GM18508 (cell line): ENCODE data around the gene SAXO1.
A peak's percentile ranks its signal among the peaks of the same experiment; 100 is the strongest.
"Not testable (repeated sequence)": the region's sequence is repeated elsewhere in the genome, so short reads cannot be mapped to it uniquely, and the experiment has no call there.

Experiments
- ATAC-seq: cut with Tn5 transposase; IDR thresholded peaks from one replicate; pipeline ENCODE4 v1.9.1; 2021; ENCODE audit warnings: moderate number of reproducible peaks; ENCODE audit not compliant: insufficient read depth, unreplicated experiment

The SAXO1 gene, protein sequence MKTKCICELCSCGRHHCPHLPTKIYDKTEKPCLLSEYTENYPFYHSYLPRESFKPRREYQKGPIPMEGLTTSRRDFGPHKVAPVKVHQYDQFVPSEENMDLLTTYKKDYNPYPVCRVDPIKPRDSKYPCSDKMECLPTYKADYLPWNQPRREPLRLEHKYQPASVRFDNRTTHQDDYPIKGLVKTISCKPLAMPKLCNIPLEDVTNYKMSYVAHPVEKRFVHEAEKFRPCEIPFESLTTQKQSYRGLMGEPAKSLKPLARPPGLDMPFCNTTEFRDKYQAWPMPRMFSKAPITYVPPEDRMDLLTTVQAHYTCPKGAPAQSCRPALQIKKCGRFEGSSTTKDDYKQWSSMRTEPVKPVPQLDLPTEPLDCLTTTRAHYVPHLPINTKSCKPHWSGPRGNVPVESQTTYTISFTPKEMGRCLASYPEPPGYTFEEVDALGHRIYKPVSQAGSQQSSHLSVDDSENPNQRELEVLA

DNA sequence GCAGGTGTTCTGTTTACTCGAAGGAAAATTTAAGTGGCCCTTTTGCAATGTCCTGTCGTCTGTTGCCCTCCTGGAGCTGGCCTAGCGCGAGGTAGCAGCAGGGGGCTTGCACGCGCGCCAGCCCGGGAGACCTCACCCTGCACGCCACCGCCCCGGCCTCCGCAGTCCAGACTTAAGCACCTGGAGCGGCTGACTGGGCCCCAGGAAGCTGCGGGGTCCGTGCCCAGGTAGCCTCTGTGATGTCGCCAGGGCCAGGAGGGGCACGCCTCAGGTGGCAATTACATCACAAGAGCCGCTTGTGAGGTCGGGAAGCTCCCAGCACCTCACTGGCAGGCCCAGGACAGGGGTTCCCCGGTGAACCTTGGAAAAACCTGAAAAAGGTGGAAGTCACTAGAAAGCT lies at the start of gene SAXO1:
SAXO1 (minus strand) TSS at position 195 of the 400 bp plus-strand sequence. CDS start 301 bp downstream, outside the sequence.
- ATAC-seq, result no peak

DNA sequence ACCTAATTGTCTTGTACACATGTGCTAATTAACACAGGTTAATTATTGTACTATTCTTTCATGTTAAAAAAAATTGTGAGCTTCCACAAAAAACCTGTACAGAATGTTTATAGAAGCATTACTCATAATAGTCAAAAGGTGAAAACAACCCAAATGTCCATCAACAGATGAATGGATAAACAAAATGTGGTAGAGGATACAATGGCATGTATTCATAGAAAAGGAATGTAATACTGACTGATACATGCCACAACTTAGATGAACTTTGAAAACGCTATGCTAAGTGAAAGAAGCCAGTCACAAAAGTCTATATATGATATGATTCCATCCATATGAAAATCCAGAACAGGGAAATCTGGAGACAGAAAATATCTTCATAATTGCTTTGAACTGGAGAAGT lies 41.8 kb upstream of the SAXO1 start:
- ATAC-seq, result no peak

DNA sequence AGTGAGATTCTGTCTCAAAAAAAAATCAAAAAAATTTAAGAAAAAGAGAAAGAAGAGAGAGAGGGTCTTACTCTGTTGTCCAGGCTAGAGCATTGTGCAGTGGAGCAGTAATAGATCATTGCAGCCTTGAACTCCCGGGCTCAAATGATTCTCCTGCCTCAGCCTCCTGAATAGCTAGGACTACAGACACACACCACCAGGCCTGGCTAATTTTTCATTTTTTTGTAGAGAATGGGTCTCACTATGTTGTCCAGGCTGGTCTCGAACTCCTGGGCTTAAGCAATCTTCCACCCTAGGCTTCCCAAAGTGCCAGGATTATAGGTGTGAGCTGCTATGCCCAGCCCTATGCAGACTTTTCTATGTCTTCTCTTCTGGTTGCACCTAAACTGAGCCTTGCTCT lies 41.2 kb upstream of the SAXO1 start:
- no peak for ATAC-seq

DNA sequence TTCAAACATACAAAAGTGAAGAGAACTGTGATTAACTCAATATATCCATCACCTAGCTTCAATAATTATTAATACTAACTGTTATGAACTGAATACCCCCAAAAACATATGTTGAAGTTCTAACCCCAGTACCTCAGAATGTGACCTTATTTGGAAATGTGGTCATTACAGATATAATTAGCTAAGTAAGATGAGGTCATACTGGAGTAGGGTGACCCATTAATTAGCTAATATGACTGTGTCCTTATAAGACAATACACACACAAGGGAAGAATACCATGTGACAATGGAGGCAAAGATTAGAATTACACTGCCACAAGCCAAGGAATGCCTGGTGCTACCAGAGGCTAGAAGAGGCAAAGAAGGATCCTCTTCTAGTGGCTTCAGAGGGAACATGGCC lies 24.0 kb upstream of the SAXO1 start:
- no peak for ATAC-seq

DNA sequence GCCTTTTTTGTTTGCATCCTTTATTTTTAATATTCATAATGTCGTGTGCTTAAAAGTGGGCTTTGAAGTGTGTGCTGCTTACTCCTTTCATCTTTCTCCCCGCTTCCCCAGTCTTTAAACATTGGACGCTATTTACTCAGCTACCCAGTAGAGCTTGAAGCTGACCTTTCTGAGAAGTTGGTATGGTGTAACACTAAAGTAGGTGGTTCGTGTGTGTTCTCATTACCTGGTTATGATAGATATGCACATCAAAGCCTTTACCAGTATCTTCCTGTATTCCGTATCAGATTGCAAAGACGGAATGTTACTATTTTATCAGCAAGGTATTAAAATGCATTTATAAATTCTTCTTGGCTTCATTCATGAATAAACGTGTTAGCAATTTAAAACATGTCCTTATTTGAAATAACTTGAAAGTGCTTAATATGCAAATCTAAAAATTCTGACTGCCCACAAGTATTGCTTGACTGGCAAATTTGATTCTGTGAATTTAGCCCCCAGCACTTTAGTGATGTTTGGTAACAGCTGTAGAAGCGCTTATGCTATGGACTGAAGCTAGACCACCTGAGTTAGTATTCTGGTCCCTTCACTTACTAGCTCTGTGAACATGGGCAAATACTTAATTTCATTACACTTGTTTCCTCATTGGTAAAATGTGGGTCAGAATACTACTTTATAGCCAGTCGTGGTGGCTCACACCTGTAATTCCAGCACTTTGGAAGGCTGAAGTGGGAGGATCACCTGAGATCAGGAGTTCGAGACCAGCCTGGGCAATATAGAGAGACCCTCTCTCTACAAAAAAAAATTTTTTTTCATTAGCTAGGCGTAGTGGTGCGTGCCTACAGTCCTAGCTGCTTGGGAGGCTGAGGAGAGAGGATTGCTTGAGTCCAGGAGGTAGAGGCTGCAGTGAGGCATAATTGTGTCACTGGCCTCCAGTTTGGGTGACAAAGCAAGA lies 17.9 kb upstream of the SAXO1 start:
- ATAC-seq, result no peak

DNA sequence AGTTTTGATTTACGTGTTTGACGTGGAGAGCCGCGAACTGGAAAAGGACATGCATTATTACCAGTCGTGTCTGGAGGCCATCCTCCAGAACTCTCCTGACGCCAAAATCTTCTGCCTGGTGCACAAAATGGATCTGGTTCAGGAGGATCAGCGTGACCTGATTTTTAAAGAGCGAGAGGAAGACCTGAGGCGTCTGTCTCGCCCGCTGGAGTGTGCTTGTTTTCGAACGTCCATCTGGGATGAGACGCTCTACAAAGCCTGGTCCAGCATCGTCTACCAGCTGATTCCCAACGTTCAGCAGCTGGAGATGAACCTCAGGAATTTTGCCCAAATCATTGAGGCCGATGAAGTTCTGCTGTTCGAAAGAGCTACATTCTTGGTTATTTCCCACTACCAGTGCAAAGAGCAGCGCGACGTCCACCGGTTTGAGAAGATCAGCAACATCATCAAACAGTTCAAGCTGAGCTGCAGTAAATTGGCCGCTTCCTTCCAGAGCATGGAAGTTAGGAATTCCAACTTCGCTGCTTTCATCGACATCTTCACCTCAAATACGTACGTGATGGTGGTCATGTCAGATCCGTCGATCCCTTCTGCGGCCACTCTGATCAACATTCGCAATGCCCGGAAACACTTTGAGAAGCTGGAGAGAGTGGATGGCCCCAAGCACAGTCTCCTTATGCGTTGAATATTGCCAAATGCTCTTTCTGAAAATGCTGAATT lies 17.1 kb upstream of the SAXO1 start:
- ATAC-seq, result no peak

DNA sequence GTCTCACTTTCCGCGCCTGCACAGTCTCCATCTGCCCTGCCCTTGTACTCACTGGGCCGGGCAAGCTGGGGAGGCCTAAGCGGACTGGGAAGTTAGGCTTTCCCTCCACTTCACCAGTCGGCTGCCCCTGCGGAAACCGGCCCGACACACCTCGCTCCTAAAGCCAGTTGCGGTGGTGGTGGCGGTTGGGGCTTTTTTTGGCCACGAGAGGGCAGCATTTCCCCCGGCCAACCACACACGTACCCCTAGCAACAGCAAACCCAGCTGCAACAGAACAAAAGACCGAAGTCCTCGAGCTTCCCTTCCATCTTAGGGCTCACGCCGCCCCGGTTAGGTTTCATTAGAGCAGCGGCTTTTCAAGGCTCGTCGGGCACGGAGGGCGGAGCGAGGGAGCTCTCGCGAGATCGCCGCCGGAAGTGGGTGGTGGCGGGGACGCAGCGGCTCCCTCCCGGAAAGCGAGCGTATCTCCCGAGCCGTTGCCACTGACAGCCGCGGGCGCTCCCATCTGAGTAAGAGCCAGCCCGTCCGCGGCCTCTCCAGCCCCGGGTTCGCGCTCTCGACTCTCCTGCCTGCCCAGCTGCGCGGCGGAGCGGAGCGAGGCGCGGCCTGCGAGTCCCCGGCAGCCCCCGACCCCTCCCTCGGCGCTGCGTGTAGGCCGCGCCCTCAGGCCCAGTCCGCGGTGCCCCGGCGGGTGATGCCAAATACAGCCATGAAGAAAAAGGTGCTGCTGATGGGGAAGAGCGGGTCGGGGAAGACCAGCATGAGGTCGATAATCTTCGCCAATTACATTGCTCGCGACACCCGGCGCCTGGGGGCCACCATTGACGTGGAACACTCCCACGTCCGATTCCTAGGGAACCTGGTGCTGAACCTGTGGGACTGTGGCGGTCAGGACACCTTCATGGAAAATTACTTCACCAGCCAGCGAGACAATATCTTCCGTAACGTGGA lies 16.2 kb upstream of the SAXO1 start, which contains the start of gene RRAGA:
RRAGA (plus strand) TSS at position 462 of the 951 bp plus-strand sequence; CDS start at position 695, 233 bp downstream.
- ATAC-seq, result peak; percentile 86

DNA sequence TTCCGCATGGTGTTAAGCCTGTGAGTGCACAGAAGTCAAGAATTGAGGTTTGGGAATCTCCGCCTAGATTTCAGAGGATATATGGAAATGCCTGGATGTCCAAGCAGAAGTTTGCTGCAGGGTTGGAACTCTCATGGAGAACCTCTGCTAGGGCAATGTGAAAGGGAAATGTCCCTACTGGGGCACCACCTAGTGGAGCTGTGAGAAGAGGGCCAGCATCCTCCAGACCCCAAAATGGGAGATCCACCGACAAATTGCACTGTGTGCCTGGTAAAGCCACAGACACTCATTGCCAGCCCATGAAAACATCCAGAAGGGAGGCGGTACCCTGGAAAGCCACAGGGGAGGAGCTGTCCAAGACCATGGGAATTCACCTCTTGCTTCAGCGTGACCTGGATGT lies 3.6 kb upstream of the SAXO1 start:
- ATAC-seq, result no peak

DNA sequence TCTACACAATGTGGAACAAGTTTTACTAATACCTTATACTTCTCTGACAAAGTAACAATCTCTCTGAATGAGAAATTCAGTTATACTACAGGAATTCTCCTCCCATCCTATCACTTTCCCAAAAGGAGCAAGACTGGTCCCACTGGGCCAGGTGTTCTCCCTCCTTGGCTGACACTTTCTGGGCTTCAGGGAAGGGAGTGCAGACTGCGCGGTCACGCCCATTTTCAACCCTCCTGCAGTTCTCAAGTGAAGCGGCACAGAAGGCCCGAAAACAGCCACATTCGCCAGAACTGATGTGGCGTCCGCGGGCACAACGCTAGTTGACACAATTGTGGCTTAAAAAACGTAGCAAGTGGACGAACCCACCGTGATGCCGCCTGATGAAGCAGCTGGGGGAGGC lies 603 bp downstream of the SAXO1 start:
- no peak for ATAC-seq

DNA sequence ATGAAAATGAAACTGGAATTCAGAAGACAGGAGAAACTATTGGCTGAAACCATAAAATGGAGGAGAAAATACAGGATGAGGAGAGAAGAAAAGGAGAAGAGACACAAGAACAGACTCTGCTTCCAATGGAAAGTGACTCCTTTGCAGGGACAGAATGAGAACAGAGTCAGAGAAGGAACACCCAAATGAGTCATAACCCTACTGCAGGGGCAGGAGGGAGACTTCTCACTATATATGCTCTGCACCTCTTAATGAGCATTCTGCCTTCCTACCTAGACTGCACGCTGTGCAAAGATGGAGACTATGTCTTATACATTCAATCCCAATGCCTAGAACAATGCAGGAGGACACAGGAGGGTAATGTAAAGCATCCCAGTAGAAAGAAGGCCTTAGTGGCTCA lies 2.1 kb downstream of the SAXO1 start:
- peak; percentile 68 for ATAC-seq

DNA sequence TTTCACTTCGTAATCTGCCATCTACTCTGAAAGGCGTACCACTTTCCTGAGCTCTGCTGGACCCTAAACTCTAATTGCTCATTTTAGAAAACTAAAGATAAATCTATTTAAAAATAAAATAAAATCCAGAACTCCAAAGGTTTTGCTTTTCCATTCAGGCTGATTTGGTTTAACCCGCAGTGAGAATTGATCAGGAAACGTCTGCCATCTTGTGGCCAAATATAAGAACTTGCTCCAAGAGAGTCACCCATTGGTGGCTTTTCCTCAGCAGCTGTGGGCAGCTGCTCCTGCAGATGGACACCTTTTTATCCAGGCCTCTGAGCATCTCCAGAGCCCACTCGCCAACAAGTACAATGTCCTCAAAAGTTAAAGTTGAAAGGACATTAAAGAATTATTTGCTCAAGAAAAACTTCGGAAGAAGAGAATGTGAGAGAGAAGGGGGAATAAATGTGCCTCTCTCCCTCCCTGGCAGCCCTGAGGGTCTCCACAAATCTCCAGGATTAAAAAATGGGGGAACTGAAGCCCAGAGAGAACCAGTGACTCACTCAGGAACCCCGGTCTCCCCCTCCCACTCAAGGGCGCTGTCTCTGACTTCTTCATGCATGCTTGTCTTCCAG lies 4.1 kb downstream of the SAXO1 start:
- no peak for ATAC-seq

DNA sequence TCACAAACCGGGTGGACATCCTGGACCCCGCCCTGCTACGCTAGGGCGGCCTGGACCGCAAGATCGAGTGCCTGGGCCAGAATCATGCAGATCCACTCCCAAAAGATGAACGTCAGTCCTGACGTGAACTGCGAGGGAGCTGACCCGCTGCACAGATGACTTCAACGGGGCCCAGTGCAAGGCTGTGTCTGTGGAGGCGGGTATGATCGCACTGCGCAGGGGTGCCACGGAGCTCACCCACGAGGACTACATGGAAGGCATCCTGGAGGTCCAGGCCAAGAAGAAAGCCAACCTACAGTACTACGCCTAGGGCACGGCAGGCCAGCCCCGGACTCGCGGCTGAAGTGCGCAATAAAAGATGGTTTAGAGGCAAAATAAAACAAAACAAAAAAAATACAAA lies 5.2 kb downstream of the SAXO1 start:
- no peak for ATAC-seq

DNA sequence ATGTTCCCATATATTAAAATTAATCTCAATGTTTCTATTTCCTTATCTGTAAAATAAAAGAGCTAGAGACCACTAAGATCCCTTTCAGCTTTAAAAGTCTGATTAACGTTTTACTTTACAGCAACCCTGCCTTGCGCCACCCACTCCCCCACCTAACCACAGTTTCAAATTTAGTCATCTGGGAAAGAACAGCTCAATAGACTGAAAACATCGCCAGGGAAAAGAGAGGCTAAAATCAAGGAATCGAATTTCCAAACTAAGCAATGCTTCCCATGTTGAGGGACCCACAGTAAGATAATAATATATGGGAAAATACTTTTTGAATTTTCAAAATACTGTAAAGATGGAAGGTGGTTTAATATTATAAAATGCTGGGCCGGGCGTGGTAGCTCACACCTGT lies 6.6 kb downstream of the SAXO1 start:
- ATAC-seq, result no peak

DNA sequence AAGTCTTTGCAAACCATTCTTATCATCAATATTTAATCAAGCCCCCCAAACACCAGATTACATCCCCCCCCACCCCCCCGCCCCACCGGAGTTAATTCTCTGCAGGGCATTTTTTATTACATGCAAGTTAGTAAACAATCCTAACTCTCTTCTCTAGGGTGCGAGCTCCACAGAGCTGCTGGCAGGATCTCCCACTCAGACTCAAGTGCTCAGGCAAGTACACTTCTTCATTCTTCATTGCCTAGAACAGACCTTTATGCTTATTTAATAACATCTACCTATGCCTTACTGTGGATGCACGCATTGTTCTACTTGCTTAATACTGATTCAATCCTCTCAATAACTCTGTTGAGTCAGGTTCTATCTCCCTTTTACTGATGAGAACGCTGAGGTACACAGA lies 9.9 kb downstream of the SAXO1 start:
- no peak for ATAC-seq

DNA sequence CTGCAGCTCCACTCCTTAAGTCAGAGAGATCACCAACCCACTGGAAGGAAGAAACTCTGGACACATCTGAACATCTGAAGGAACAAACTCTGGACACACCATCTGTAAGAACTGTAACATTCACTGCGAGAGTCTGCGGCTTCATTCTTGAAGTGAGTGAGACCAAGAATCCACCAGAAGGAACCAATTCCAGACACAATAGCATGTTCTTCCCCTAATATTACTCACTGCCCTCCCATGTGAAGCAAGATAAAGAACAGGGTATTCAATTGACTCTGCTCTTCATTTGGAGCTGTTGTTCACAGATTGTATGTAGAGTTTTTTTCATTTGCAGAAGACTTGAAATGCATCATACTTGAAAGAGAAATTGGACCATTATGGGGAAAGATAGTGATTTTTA lies 10.8 kb downstream of the SAXO1 start:
- ATAC-seq, result peak; percentile 44

DNA sequence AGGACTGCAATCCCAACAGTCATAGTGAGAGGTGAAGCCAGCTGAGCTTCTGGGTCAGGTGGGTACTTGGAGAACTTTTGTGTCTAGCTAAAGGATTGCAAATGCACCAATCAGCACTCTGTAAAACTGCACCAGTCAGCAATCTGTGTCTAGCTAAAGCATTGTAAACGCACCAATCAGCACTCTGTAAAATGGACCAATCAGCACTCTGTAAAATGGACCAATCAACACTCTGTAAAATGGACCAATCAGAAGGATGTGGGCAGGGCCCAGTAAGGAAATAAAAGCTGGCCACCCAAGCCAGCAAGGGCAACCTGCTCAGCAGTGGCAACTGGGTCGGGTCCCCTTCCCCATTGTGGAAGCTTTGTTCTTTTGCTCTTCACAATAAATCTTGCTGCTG lies 11.4 kb downstream of the SAXO1 start:
- not testable (repeated sequence) for ATAC-seq

DNA sequence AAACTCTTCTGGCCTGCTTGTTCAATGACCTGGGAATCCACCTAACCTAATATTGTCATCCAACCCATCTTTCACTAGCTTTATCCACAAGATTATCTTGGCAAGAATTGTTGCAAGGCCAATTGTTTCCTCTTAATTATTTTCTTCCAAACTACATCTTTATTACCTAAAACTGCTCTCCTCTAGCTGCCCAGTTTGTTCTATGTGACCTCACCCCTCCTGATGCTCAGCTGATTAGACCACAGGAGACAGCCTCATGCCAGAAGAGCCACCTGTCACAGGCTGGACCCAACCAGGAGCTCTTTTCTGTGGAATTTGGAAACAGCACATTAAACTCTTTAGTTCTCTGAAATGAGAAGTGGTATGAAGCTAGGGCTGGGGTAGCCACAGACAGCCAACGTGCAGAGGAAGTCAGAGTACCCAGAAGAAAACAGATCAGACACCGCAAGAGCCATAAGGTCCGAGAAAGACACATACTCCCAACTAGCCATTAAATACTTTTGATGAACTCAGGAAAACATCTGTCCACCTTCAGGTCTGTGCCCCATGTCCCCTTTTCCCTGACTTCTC lies 12.0 kb downstream of the SAXO1 start:
- no peak for ATAC-seq

DNA sequence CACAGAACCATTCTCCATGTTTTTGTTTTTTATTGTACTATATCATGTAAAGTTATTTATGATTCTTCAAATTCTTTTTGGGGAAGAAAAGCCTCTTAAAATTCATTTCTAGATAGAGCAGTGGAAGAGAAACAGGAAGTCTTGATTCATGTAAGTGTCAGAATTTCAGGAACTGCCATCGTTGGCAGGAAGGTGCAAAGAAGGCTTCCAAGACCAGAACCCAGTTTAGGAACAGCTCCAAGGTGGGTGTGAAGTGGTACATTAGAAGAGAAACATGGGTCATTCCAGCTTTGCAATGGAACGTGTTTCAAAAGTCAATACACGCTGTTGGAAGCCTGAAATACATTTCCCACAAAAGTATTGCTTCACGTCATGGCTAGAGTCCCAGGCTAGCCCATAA lies 14.8 kb downstream of the SAXO1 start:
- no peak for ATAC-seq
